GM12878 (cell line): Measurements from ENCODE around the gene NCR2. TPM values are rescaled to one million over a fixed set of nuclear protein-coding genes. Genes with fewer than 3 reads are reported as not detected.

Experiments
- ATAC-seq: fragments of 200-7000 bp; cut with Tn5 transposase; 3 replicates; pipeline ENCODE4 v1.9.1; 2020; ENCODE audit warnings: mild to moderate bottlenecking, moderate library complexity
- BruUV-seq: library from RNA; stranded (reverse); fragments of 400-500 nt; replicated peaks from 2 replicates; lab custom pipeline; 2021; lab: Mats Ljungman, UMichigan
- CTCF ChIA-PET: fragments of 300-600 bp; sonication (Branson Sonifier 250); formaldehyde crosslinking; extraction: SDS; loops from one replicate; lab custom pipeline; 2021; ENCODE audit warnings: inconsistent platforms; lab: Yijun Ruan, JAX
- POLR2A ChIA-PET: fragments of 350-600 bp; formaldehyde crosslinking; extraction: SDS; loops from one replicate; lab custom pipeline; 2021; ENCODE audit warnings: inconsistent platforms; lab: Charles Lee
- RAD21 ChIA-PET: fragments of 300-600 bp; sonication (Branson Sonifier 250); formaldehyde crosslinking; loops from one replicate; lab custom pipeline; 2023; ENCODE audit warnings: antibody characterized with exemption; ENCODE audit not compliant: unreplicated experiment; lab: Charles Lee
- SMC1A ChIA-PET: fragments of 300-600 bp; sonication (Branson Sonifier 250); formaldehyde crosslinking; loops from one replicate; lab custom pipeline; 2023; ENCODE audit not compliant: unreplicated experiment, uncharacterized antibody; lab: Charles Lee
- DNase-seq: peaks from one replicate; pipeline ENCODE4 v3.0.0-alpha.2; 2011; ENCODE audit warnings: low read depth, low spot score
- FAIRE-seq: peaks from 3 replicates; lab custom pipeline; 2011; peaks lifted over from hg19 to GRCh38; lab: Jason Lieb, UNC
- H2AFZ ChIP-seq: 2 replicates; pipeline ENCODE4 v1.6.0; 2011; ENCODE audit warnings: low read depth, low read length, control low read depth; ENCODE audit not compliant: control insufficient read depth
- H3K27ac ChIP-seq: 2 replicates; pipeline ENCODE4 v1.5.1; 2011; ENCODE audit warnings: control low read depth; ENCODE audit not compliant: control insufficient read depth, insufficient read depth
- H3K27me3 ChIP-seq, 2 experiments: replicated peaks in 1 of 2; 2 replicates each; pipeline versions ENCODE4 v1.6.0 to v1.6.1; 2011; ENCODE audit warnings: low read length in 1 of 2; ENCODE audit not compliant: control insufficient read depth in 2 of 2, insufficient read depth in 2 of 2
- H3K36me3 ChIP-seq, 2 experiments: 2 replicates each; pipeline ENCODE4 v1.5.1; 2011; ENCODE audit warnings: low read length in 1 of 2; ENCODE audit not compliant: control insufficient read depth in 2 of 2, insufficient read depth in 2 of 2
- H3K4me1 ChIP-seq: 2 replicates; pipeline ENCODE4 v1.6.1; 2011; ENCODE audit warnings: mild to moderate bottlenecking, low read length, moderate library complexity, mixed read lengths; ENCODE audit not compliant: control insufficient read depth, insufficient read depth
- H3K4me2 ChIP-seq: 2 replicates; pipeline ENCODE4 v1.6.0; 2011; ENCODE audit warnings: control low read depth; ENCODE audit not compliant: control insufficient read depth, insufficient read depth
- H3K4me3 ChIP-seq: fragments of 200-600 bp; sonication (generic); 2 replicates; pipeline ENCODE4 v1.5.1; 2016
- H3K79me2 ChIP-seq: 2 replicates; pipeline ENCODE4 v1.6.0; 2011; ENCODE audit warnings: low read length; ENCODE audit not compliant: control insufficient read depth, insufficient read depth
- H3K9ac ChIP-seq: 2 replicates; pipeline ENCODE4 v1.8.0; 2011; ENCODE audit warnings: low read length, control low read depth, mixed read lengths; ENCODE audit not compliant: control insufficient read depth, insufficient read depth
- H3K9me3 ChIP-seq: replicated peaks from 3 replicates; pipeline ENCODE4 v1.5.1; 2011; ENCODE audit warnings: mild to moderate bottlenecking, low read length; ENCODE audit not compliant: control insufficient read depth, insufficient read depth
- H4K20me1 ChIP-seq: 2 replicates; pipeline ENCODE4 v1.6.0; 2011; ENCODE audit not compliant: control insufficient read depth, insufficient read depth
- CHD4 ChIP-seq: fragments of 200-600 bp; sonication (generic); IDR thresholded peaks from 2 replicates; pipeline ENCODE4 v1.6.1; 2016; ENCODE audit warnings: mild to moderate bottlenecking
- CREB1 ChIP-seq: IDR thresholded peaks from 2 replicates; pipeline ENCODE4 v1.6.1; 2012; ENCODE audit warnings: low read depth, mild to moderate bottlenecking, inconsistent platforms
- E2F4 ChIP-seq: IDR thresholded peaks from 2 replicates; pipeline ENCODE4 v1.6.1; 2012; ENCODE audit warnings: low read depth, low read length, improper control_type of control experiment
- IKZF2 ChIP-seq, 2 experiments: fragments of 450-650 bp; IDR thresholded peaks; 2 replicates each; pipeline ENCODE4 v1.6.1; 2017; ENCODE audit warnings: mild to moderate bottlenecking in 2 of 2, moderate library complexity in 2 of 2
- JUND ChIP-seq: IDR thresholded peaks from 2 replicates; pipeline ENCODE4 v1.6.1; 2012; ENCODE audit warnings: low read depth, mild to moderate bottlenecking, low read length, improper control_type of control experiment, moderate library complexity
- KAT2A ChIP-seq: conservative IDR thresholded peaks from 2 replicates; pipeline ENCODE4 v1.6.1; 2011; ENCODE audit warnings: low read depth, low read length; ENCODE audit not compliant: control insufficient read depth
- PAX8 ChIP-seq: fragments of 450-650 bp; IDR thresholded peaks from 2 replicates; pipeline ENCODE4 v1.6.1; 2017; ENCODE audit warnings: mild to moderate bottlenecking, moderate library complexity
- POLR2AphosphoS2 ChIP-seq: IDR thresholded peaks from 2 replicates; pipeline ENCODE4 v1.6.1; 2011; ENCODE audit warnings: low read depth, mild to moderate bottlenecking, low read length, improper control_type of control experiment, moderate library complexity
- SMAD1 ChIP-seq: fragments of 450-650 bp; IDR thresholded peaks from 2 replicates; pipeline ENCODE4 v1.6.1; 2018; ENCODE audit warnings: mild to moderate bottlenecking, low read depth; ENCODE audit not compliant: partially characterized antibody
- SMC3 ChIP-seq: IDR thresholded peaks from 2 replicates; pipeline ENCODE4 v1.6.1; 2011; ENCODE audit warnings: low read length, improper control_type of control experiment, borderline replicate concordance
- YY1 ChIP-seq: IDR thresholded peaks from 2 replicates; pipeline ENCODE4 v1.6.1; 2011; ENCODE audit warnings: low read depth, mild to moderate bottlenecking, low read length
- ZNF592 ChIP-seq: fragments of 450-650 bp; IDR thresholded peaks from 2 replicates; pipeline ENCODE4 v1.6.1; 2017; ENCODE audit warnings: mild to moderate bottlenecking, moderate library complexity
- WGBS: methylation state at CpG from one replicate; pipeline ENCODE4 v1.1.6; 2016; ENCODE audit warnings: low lambda C conversion rate; ENCODE audit not compliant: insufficient replicate concordance, insufficient coverage; ENCODE audit errors: missing lambda C conversion rate; 5-methylcytosine and 5-hydroxymethylcytosine counted together
- in situ Hi-C: fragments of 300-500 bp; cut with MboI; formaldehyde crosslinking; loops from 9 replicates; pipeline ENCODE4 v1.14.3; 2018; ENCODE audit warnings: mixed read lengths
- intact Hi-C: fragments of 100-400 bp; cut with micrococcal nuclease; formaldehyde crosslinking; loops from one replicate; pipeline ENCODE4 v1.14.2; 2022; ENCODE audit not compliant: unreplicated experiment
- polyA plus RNA-seq, 11 experiments: library from polyadenylated mRNA; depleted of rRNA in 4 of 11; unstranded in 6 of 11; stranded (reverse) in 5 of 11; fragments of >200 nt; fragmentation: Nextera tagmentation in 4 of 11; fragmentation: Illumina TruSeq in 1 of 11; extraction: Ambion mirVana in 4 of 11; extraction: Trizol in 1 of 11; gene quantifications; 1 replicate in 1 of 11; 2 replicates in 10 of 11; pipeline versions ENCODE4 v1.2.1 to v1.2.3, GENCODE V29; 2011 to 2016; ENCODE audit warnings: inconsistent platforms in 2 of 11, missing spikeins in 2 of 11, low read depth in 1 of 11
- total RNA-seq, 4 experiments: library from RNA; depleted of rRNA in 3 of 4; stranded (reverse); fragments of >200 nt in 3 of 4; fragmentation: Illumina TruSeq in 1 of 4; extraction: Trizol in 1 of 4; gene quantifications; 2 replicates each; pipeline versions ENCODE4 v1.2.1 to v1.2.3, GENCODE V29; 2013 to 2021
- TF ChIP-seq, protein P1 (sequence below): IDR thresholded peaks from 2 replicates; pipeline ENCODE4 v1.6.1; 2012; ENCODE audit warnings: low read length, inconsistent platforms

The NCR2 gene
- total and polyA plus RNA-seq, 10 of the 15 experiments (the other 5 are each of a cell fraction or from before 2014, with no cell fraction given) = 0.21 to 0.53 TPM; not detected in 8

DNA sequence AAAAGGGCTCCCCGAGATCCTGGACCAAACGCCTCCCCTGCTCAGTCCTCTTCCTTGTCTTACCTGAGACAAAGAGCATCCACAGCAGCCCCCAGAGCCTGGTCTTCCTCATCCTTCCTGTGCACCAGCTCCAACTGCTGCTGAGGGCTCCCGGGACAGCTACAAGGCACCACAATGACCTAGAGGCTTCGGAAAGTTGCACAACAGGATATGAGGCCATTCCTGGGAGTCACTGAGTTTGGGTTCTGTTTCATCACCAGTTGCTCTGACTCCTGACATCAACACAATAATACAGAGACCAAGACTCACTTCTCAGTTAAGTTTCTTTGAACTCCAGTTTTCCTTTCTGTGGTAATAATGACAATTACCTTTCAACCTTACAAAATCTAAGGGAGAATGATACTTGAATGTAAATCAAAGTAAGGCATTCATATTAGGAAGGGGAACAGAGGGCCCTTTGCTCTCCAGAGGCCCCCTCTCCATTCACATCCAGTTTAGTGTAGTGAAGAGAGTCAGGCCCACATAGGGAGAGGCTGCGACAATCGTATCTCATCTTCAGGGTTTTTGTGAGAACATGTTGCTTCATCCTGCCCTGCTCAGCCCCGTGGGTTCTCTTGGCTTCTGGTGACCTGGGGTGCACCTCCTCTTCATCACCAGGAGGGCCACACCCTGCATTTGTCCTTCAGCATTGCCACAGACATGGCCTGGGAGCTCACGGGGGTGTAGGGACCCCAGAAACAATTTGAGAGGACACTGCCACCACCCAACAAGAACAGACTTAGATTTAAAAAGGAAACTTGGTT lies 48.7 kb upstream of the NCR2 start, which contains the start of gene TREM1 (continued):
- TF ChIP-seq CHD4 = no peak
- TF ChIP-seq, all 136 proteins: peak for 0

DNA sequence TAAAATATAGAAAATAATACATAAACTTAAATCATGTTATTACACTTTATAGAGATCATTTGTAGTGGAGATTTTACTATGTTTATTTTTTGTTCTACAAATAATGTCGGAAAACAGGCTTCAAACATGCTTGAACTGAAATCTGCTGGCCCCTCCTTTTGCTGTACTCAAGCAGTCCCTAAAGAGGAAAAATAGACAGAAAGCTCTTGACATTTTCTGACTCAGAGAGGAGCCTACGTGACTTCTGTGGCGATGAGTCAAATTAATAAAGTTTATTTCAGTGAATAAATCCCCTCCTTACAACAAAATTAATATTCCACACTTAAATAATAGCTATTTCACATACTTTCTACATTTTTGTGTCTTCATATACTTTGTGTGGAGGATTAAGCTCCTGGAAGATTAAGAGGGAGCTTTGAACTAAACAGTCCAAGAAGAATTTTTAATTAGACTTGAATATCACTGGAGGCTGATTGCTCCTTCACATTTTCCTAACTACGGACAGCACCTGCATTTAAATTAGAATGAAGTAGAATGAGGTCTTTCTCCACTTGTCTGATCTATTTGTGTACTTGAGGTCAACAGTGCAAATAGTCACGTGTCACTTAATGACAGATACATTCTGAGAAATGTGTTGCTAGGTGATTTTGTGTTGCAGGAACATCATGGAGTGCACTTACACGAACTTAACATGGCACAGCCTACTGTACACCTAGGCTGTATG lies 47.2 kb upstream of the NCR2 start:
- in situ Hi-C loops = no loop called here
- Histone ChIP-seq H3K36me3 (no peaks in the 10 kb centered on the region), H3K4me2 (no peak overlapping the region), H3K27me3 (no peaks in the 10 kb centered on the region), H3K9me3 (no peaks in the 10 kb centered on the region; the same call in 2 of the 3 replicates), H3K27ac (no peak overlapping the region), H3K9ac (no peak overlapping the region), H3K4me1 (no peaks in the 10 kb centered on the region), H3K79me2 (no peaks in the 10 kb centered on the region), H3K4me3 (no peak overlapping the region), H2AFZ (no peak overlapping the region), H4K20me1 (no peaks in the 10 kb centered on the region)
- no peak for DNase-seq
- WGBS = 14% methylated on average over 6 of the region's 6 CpGs
- BruUV-seq = no TSS peak
- RAD21 ChIA-PET = interaction anchor here (0.7 to 3.5 kb wide), 10 partner anchors 10 to 88 kb away, joined by 3 to 27 read pairs (median 8); partner anchors contain the start of genes NCR2 and TREML2
- POLR2A ChIA-PET = interaction anchor here (0.7 to 4.8 kb wide), 6 partner anchors 10 to 88 kb away, joined by 3 to 20 read pairs (median 3); partner anchors contain the start of gene TREML2
- intact Hi-C loops = no loop called here
- CTCF ChIA-PET = interaction anchor here (0.7 to 6.5 kb wide), 8 partner anchors 10 to 418 kb away, joined by 3 to 53 read pairs (median 6); no protein-coding TSS in a partner anchor
- SMC1A ChIA-PET = interaction anchor here (0.9 to 4.8 kb wide), 19 partner anchors 8 to 445 kb away, joined by 3 to 33 read pairs (median 4); partner anchors contain the start of gene TREML2
- peak; percentile 83 for FAIRE-seq
- ATAC-seq = peak; percentile 93
- TF ChIP-seq E2F4 = no peak
- TF ChIP-seq SMC3 = no peak
- TF ChIP-seq IKZF2 (IDR thresholded peaks at IDR 0.05) = peak; percentile 13 to 35; a peak in 2 of 4 replicates
- TF ChIP-seq CREB1 = peak; percentile 76
- TF ChIP-seq JUND = no peak
- TF ChIP-seq, protein P1, sequence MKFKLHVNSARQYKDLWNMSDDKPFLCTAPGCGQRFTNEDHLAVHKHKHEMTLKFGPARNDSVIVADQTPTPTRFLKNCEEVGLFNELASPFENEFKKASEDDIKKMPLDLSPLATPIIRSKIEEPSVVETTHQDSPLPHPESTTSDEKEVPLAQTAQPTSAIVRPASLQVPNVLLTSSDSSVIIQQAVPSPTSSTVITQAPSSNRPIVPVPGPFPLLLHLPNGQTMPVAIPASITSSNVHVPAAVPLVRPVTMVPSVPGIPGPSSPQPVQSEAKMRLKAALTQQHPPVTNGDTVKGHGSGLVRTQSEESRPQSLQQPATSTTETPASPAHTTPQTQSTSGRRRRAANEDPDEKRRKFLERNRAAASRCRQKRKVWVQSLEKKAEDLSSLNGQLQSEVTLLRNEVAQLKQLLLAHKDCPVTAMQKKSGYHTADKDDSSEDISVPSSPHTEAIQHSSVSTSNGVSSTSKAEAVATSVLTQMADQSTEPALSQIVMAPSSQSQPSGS = peak; percentile 57; the same call in 1 of the 2 replicates
- TF ChIP-seq SMAD1 = no peak
- 0 out of 2 replicates have a peak, but pooled peaks have one; percentile 22 for TF ChIP-seq YY1
- no peak for TF ChIP-seq ZNF592
- TF ChIP-seq POLR2AphosphoS2 = no peak
- no peak for TF ChIP-seq PAX8
- no peak for TF ChIP-seq KAT2A
